Measurements from ENCODE around the gene DENND4C.
A peak's percentile ranks its signal among the peaks of the same experiment; 100 is the strongest.

DENND4C gene

GRCh38 chr9:19378647-19379046 is 148.2 kb downstream of the DENND4C start:
- H3K27me3 ChIP-seq (ENCODE audit: insufficient read depth, low read length): no peaks in the 10 kb centered on the region
- H4K20me1 ChIP-seq (ENCODE audit: insufficient read depth, low read length): no peaks in the 10 kb centered on the region
- H3F3A ChIP-seq (ENCODE audit: insufficient read depth, low read length): peaks cover 19% of the 10 kb centered on the region
- peak overlapping the region; percentile 89 for H3K9ac ChIP-seq (ENCODE audit: low read length)
- no peak for TF ChIP-seq EZH2 (IDR thresholded peaks at IDR 0.05; ENCODE audit: borderline replicate concordance, low read length)
- TF ChIP-seq, protein P1, sequence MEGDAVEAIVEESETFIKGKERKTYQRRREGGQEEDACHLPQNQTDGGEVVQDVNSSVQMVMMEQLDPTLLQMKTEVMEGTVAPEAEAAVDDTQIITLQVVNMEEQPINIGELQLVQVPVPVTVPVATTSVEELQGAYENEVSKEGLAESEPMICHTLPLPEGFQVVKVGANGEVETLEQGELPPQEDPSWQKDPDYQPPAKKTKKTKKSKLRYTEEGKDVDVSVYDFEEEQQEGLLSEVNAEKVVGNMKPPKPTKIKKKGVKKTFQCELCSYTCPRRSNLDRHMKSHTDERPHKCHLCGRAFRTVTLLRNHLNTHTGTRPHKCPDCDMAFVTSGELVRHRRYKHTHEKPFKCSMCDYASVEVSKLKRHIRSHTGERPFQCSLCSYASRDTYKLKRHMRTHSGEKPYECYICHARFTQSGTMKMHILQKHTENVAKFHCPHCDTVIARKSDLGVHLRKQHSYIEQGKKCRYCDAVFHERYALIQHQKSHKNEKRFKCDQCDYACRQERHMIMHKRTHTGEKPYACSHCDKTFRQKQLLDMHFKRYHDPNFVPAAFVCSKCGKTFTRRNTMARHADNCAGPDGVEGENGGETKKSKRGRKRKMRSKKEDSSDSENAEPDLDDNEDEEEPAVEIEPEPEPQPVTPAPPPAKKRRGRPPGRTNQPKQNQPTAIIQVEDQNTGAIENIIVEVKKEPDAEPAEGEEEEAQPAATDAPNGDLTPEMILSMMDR (IDR thresholded peaks at IDR 0.05; ENCODE audit: low read length): no peak
- peaks cover 61% of the 10 kb centered on the region for H3K36me3 ChIP-seq (ENCODE audit: insufficient read depth, low read length)
- no peaks in the 10 kb centered on the region for H3K9me2 ChIP-seq (ENCODE audit: low read depth, low read length)
- H3K4me2 ChIP-seq (ENCODE audit: low read length): peak overlapping the region; percentile 85
- H3K79me2 ChIP-seq (ENCODE audit: insufficient read depth, low read length): peaks cover 19% of the 10 kb centered on the region
- H3K27ac ChIP-seq (ENCODE audit: low read depth, low read length, poor library complexity, severe bottlenecking): peak overlapping the region; percentile 77
- H2AFZ ChIP-seq (ENCODE audit: low read length): no peak overlapping the region
- peaks cover 31% of the 10 kb centered on the region for H3K4me1 ChIP-seq (ENCODE audit: insufficient read depth, low read length, severe bottlenecking)
- H3K9me3 ChIP-seq (ENCODE audit: low read length): no peaks in the 10 kb centered on the region
- H3K4me3 ChIP-seq (ENCODE audit: low read depth, low read length, poor library complexity, severe bottlenecking): peak overlapping the region; percentile 94

DNA sequence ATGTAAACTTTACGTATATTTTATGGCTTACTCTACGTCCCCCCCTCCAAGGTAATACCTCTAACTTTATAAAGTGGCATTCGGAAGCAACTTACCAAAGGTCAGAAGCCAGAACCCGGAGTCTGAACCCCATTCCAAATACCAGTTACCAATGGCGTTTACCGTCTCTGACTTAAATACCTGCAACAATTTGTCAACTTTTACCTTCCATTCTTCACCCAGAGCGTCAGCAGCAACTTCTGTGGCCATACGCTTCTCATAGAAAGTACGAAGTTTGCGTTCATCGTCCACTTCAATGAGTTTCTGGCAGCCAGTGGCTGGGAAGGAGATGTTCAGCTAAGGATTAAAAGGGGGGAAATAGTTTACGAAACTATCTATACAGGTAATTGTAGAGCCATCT is 148.8 kb downstream of the DENND4C start:
- H3F3A ChIP-seq (ENCODE audit: insufficient read depth, low read length): peaks cover 13% of the 10 kb centered on the region
- H3K4me2 ChIP-seq (ENCODE audit: low read length): peak overlapping the region; percentile 85
- H3K9ac ChIP-seq (ENCODE audit: low read length): peak overlapping the region; percentile 89
- H3K4me1 ChIP-seq (ENCODE audit: insufficient read depth, low read length, severe bottlenecking): peaks cover 31% of the 10 kb centered on the region
- peaks cover 55% of the 10 kb centered on the region for H3K36me3 ChIP-seq (ENCODE audit: insufficient read depth, low read length)
- H3K79me2 ChIP-seq (ENCODE audit: insufficient read depth, low read length): peaks cover 19% of the 10 kb centered on the region
- H3K27me3 ChIP-seq (ENCODE audit: insufficient read depth, low read length): no peaks in the 10 kb centered on the region
- no peak overlapping the region for H2AFZ ChIP-seq (ENCODE audit: low read length)
- no peaks in the 10 kb centered on the region for H3K9me2 ChIP-seq (ENCODE audit: low read depth, low read length)
- TF ChIP-seq, protein P1 (IDR thresholded peaks at IDR 0.05; ENCODE audit: low read length): no peak
- no peak for TF ChIP-seq EZH2 (IDR thresholded peaks at IDR 0.05; ENCODE audit: borderline replicate concordance, low read length)
- H3K27ac ChIP-seq (ENCODE audit: low read depth, low read length, poor library complexity, severe bottlenecking): peak overlapping the region; percentile 77
- no peaks in the 10 kb centered on the region for H3K9me3 ChIP-seq (ENCODE audit: low read length)
- H3K4me3 ChIP-seq (ENCODE audit: low read depth, low read length, poor library complexity, severe bottlenecking): peak overlapping the region; percentile 94
- no peaks in the 10 kb centered on the region for H4K20me1 ChIP-seq (ENCODE audit: insufficient read depth, low read length)

- no peaks in the 10 kb centered on the region for H4K20me1 ChIP-seq (ENCODE audit: insufficient read depth, low read length)
Measured at GRCh38 chr9:19379697-19380046, 149.2 kb downstream of the DENND4C start.

More at GRCh38 chr9:19379697-19380046, 149.2 kb downstream of the DENND4C start:
- Histone ChIP-seq H3F3A (ENCODE audit: insufficient read depth, low read length) (peaks cover 11% of the 10 kb centered on the region), H3K4me1 (ENCODE audit: insufficient read depth, low read length, severe bottlenecking) (peaks cover 31% of the 10 kb centered on the region), H3K9ac (ENCODE audit: low read length) (peak overlapping the region; percentile 89), H3K27ac (ENCODE audit: low read depth, low read length, poor library complexity, severe bottlenecking) (peak overlapping the region; percentile 77), H3K79me2 (ENCODE audit: insufficient read depth, low read length) (peaks cover 19% of the 10 kb centered on the region), H3K9me2 (ENCODE audit: low read depth, low read length) (no peaks in the 10 kb centered on the region), H3K36me3 (ENCODE audit: insufficient read depth, low read length) (peaks cover 51% of the 10 kb centered on the region), H2AFZ (ENCODE audit: low read length) (no peak overlapping the region), H3K4me3 (ENCODE audit: low read depth, low read length, poor library complexity, severe bottlenecking) (peak overlapping the region; percentile 94), H3K27me3 (ENCODE audit: insufficient read depth, low read length) (no peaks in the 10 kb centered on the region), H3K4me2 (ENCODE audit: low read length) (peak overlapping the region; percentile 85), H3K9me3 (ENCODE audit: low read length) (no peaks in the 10 kb centered on the region)
- TF ChIP-seq EZH2 (IDR thresholded peaks at IDR 0.05; ENCODE audit: borderline replicate concordance, low read length): no peak
- TF ChIP-seq, protein P1 (IDR thresholded peaks at IDR 0.05; ENCODE audit: low read length): no peak

All from OCI-LY1 (cell line).